IPS DF 4.7 (cell line): ENCODE measurements around the gene ZNF787.
"Not testable (repeated sequence)": the region's sequence is repeated elsewhere in the genome, so short reads cannot be mapped to it uniquely, and the experiment has no call there.

Experiments
- DNase-seq: peaks from one replicate; pipeline ENCODE4 v3.0.0-alpha.2; 2013; ENCODE audit warnings: low spot score; ENCODE audit errors: extremely low read depth

The ZNF787 gene

DNA sequence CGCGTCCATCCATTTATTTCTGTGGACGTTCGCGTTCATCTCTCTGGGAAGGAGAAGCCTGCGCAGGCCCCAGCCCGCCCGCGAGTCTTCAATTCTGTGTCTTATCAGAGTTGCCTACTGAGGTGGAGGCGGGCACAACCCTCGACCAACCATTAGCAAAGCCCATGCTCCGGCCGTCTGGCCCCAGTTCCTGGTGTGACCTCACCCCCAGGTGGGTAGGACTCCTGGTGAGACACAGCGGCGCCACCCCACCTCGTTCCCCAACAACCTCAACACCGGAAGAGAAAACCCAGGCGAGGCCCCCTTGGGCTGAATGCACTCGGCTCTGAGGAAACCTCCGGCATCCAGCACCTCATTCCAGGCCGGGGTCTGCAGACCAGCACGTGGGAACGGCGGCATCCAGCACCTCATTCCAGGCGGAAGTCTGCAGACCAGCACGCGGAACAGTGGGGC, 14.7 kb downstream of the ZNF787 start:
- DNase-seq, result no peak

- DNase-seq, result not testable (repeated sequence)
These were observed 15.2 kb downstream of the ZNF787 start for GRCh38 chr19:56105831-56106396.

DNA sequence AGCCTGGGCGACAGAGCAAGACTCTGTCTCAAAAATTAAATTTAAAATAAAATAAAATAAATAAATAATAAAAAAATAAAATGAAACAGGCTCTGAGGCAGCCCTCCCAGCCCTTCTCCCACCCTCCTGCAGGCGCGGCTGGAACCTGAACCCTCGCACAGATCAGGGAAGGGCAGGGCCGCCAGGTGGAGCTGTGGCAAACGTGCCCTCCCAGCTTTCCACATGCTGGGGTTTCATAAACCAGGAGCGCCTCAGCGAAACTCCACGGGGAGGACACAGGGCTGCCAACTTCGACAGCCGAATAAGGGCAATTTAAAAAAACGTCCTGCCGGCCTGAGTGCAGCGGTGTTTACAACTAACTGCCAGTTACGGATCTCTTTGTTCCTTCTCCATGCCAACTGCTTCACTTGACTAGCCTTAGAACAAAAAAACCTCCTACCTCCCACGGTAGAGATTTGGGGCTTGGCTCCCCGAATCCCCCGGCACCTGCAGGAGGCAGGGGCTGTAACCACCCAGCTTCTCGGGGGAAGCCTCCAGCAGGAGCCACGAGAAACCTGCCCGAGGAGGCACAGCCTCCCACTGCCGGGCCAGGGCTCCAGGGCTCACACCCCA, 15.9 kb downstream of the ZNF787 start:
- DNase-seq, result peak; percentile 51

DNA sequence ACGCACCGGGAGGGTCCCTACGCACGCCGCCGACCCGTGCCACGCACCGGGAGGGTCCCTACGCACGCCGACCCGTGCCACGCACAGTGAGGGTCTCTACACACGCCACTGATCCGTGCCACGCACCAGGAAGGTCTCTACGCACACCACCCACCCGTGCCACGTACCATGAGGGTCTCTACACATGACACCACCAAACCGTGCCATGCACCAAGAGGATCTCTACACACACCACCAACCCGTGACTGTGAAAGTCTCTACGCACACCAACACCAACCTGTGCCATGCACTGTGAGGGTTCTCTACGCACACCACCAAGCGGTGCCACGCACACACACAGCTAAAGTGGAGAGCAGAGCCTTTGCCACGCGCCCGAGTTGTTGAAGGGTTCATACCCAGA, 16.7 kb downstream of the ZNF787 start:
- no peak for DNase-seq

- DNase-seq, result no peak
These were observed 18.0 kb downstream of the ZNF787 start for GRCh38 chr19:56103027-56103614.

- DNase-seq, result no peak
These were observed 19.2 kb downstream of the ZNF787 start for GRCh38 chr19:56101746-56102535.

GRCh38 chr19:56101095-56101494, 20.0 kb downstream of the ZNF787 start:
- no peak for DNase-seq

- no peak for DNase-seq
These were observed 21.2 kb downstream of the ZNF787 start for GRCh38 chr19:56099638-56100539.

DNA sequence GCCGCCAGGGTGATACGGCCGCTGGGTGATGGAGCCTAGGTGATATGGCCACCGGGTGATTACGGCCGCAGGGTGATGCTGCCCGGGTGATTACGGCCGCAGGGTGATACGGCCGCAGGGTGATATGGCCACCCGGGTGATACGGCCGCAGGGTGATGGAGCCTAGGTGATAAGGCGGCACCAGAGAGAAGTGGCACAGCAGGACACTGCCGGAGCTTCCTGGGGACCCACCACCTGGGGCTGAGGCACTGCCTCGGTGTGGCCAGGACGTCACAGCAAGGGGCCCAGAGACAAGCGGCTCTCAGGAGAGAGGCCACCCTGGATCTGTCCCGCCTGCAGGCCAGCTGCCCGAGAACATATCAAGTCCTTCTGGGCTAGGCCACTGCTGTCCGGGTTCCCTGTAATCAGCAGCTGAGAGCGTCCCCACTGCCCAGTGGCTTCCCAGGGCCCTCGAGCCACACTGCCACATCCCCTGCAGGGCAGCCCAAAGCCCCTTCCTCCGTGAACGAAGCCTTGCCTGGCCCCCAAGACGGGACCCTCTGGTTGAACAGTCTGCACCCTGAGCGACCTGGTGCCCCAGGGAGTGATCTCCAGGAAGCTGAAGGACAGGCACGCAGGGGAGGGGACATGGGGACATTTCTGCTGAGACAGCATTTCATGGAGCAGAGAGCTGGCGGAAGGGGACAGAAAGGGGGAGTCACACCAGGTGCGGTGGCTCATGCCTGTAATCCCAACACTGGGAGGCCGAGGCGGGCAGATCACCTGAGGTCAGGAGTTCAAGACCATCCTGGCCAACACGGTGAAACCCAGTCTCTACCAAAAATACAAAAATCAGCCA, 22.1 kb downstream of the ZNF787 start:
- DNase-seq, result no peak

DNA sequence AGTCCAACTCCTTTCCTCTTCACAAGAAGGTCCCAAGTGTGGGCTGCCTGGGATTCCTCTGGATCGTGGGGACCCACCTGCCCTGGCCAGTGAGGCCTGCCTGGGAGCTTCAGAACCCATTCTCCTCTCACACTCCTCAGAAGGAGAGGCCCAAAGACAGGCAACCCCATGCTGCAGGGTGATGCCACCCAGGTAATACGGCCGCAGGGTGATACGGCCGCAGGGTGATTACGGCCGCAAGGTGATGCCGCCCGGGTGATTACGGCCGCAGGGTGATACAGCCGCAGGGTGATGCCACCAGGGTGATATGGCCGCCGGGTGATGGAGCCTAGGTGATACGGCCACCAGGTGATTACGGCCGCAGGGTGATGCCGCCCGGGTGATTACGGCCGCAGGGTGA, 22.9 kb downstream of the ZNF787 start:
- not testable (repeated sequence) for DNase-seq

- DNase-seq, result no peak
These were observed 23.3 kb downstream of the ZNF787 start for GRCh38 chr19:56097776-56098175.

DNA sequence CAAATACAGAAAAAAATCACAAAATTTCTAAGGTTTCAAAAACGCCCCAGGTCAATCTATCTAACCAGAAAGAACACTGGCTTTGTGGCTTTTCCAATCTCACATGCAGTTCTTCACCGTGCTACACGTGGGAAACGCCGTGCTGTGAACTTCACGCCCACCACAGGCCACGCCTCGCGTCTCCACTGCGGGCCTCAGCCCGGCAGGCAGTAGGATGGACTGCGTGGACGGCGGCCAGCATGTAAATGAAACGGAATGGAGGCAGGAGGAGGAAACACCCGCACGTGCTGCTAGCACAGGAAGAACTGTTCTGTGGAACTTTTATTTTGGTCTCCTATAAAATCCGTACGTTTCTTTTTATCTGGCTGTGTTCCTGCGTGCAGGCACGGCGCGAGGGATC, 23.8 kb downstream of the ZNF787 start:
- DNase-seq, result no peak

- DNase-seq, result no peak
These were observed 24.4 kb downstream of the ZNF787 start for GRCh38 chr19:56096665-56097064.

DNA sequence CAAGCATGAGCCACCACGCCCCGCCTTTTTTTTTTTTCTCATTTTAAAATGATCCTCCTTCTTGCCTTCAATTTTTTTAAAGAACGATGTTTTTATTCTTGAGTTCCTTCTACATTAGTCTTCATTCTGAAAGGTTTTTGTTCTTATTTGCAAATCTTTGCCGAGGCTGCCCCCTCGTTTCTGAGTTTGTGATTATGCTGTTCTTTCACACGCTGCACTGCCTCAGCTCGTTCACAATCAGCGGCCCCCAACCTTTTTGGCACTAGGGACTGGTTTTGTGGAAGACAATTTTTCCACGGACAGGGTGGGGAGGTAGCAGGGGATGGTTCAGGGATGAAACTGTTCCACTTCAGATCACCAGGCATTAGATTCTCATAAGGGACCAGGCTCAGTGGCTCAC, 26.6 kb downstream of the ZNF787 start:
- DNase-seq, result no peak

- no peak for DNase-seq
These were observed 28.1 kb downstream of the ZNF787 start for GRCh38 chr19:56092685-56093631.

DNA sequence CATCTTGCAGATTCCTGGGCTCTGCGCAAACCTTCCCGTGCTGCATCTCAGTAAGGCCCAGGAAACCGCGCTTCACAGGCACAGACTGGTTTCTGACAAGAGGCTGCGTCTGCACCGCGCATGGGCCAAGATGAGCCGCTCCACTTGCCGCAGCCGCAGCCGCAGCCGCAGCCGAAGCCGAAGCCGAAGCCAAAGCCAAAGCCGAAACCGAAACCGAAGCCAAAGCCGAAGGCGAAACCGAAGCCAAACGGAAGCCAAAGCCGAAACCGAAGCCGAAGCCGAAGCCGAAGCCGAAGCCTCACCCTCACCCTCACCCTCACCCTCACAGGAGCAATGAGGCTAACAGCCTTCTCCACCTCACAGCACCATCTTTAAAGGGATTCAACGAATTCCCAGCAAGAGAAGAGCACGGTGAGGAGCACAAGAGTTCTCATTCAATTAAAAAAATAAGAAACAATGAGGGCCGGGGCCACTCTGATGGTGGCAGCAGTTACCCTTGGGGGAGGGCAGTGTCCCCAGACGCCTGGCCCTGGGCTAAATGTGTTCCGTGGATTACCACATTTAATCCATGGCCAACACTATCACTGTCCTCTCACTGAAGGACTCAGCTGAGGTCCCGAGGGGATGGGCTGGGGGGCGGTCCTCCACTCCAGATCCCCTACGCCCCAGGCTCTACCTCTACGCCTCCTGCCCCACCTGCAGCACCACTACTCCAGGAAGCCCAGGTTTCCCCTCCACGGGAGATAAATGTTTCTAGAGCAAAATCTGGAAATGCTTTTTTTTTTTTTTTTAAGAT, 29.1 kb downstream of the ZNF787 start:
- DNase-seq, result no peak

DNA sequence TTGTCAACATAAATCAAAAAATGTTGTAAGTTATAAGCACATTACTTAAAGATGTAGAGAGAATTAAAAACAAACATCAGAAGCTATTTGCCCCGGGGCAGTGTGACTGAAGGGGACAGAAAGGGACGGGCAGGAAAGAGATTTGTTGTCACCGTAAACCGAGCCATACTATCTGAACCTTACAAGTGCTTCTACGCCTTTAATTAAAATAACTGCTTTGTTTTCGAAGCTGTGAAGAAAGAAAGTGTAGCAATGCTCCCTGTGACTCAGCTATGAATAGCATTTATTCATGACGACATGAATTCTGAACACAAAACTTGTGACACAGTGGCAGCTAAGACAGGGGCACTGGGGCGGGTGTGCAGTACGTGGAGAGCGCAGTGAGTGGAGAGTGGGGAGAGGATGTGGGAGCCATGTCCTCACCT, 30.0 kb downstream of the ZNF787 start:
- DNase-seq, result no peak

- DNase-seq, result no peak
These were observed 31.8 kb downstream of the ZNF787 start for GRCh38 chr19:56089344-56089743.
